GM12864 (cell line): ENCODE results near the gene RNF150.

ENCODE experiments used
- DNase-seq: peaks from one replicate; pipeline ENCODE4 v3.0.0-alpha.2; 2011; ENCODE audit warnings: low read depth
- H3K4me3 ChIP-seq: 2 replicates; pipeline ENCODE4 v1.5.1; 2011; ENCODE audit warnings: mild to moderate bottlenecking, low read depth, low read length, control low read depth
- TF ChIP-seq, protein P1 (sequence below): IDR thresholded peaks from 2 replicates; pipeline ENCODE4 v1.5.1; 2011; ENCODE audit warnings: low read depth, mild to moderate bottlenecking, moderate library complexity, low read length, control low read depth, inconsistent platforms; ENCODE audit errors: missing control alignments

The RNF150 gene

DNA sequence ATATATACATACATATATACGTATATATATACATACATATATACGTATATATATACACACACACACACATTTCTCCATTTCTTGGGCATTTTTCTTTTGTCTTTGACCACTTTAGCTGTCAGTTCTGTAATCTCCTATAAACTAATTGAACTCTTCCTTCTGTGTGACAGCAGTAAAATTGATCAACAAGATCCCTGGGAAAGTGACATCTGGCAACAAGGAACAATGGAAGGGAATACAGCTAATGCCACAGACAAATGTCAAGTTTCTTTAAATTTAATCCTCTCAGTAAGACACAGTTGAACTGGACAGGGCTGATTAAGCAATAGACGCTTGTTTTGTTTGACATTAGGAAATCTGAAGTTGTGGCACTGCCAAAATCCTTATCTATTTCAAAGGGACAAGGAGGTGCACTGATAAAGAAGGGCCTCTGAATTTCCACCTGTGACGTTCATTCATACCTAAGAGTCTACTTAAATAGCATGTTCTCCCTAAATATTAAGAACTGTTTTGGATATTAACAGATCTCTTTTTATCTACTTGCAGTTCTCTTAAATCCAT is 126.9 kb downstream of the RNF150 start:
- DNase-seq: no peak
- H3K4me3 ChIP-seq: no peak overlapping the region
- TF ChIP-seq, protein P1, sequence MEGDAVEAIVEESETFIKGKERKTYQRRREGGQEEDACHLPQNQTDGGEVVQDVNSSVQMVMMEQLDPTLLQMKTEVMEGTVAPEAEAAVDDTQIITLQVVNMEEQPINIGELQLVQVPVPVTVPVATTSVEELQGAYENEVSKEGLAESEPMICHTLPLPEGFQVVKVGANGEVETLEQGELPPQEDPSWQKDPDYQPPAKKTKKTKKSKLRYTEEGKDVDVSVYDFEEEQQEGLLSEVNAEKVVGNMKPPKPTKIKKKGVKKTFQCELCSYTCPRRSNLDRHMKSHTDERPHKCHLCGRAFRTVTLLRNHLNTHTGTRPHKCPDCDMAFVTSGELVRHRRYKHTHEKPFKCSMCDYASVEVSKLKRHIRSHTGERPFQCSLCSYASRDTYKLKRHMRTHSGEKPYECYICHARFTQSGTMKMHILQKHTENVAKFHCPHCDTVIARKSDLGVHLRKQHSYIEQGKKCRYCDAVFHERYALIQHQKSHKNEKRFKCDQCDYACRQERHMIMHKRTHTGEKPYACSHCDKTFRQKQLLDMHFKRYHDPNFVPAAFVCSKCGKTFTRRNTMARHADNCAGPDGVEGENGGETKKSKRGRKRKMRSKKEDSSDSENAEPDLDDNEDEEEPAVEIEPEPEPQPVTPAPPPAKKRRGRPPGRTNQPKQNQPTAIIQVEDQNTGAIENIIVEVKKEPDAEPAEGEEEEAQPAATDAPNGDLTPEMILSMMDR: no peak

DNA sequence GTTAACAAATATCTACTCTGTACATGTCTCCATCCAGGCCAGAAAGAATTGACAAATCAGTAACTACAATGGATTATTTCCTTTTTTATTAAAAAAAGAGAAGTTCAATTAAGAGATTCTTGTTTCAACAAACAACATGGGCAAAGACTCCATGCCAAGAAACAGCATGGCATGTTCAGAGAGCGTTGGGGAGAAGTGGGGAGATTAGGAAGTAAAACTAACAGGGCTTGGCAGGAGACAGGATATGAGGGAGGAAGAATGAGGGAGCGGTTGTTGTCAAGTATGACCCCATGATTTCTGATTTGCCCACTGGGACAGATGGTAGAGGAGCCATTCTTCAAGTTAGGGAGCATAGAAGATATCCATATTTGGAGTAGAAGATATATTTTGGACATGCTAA is 128.4 kb downstream of the RNF150 start:
- TF ChIP-seq, protein P1: no peak
- H3K4me3 ChIP-seq: no peak overlapping the region
- no peak for DNase-seq

DNA sequence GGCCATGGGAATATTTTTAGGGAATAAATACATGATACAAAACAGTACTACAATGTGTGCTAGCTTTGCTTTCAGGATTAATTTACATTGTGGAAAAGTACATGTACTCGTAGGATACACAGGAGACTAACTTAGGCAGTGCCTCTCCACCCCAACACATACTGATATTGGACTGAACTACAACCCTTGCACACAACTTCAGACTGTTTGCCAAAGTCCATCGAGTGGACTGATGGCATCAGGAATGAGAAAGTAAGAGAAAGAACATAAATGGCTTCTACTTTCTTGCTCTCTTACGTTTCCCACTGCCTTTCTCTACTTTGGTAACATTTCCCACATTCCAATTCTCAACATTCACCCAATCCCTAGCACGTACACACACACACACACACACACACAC is 130.1 kb downstream of the RNF150 start:
- DNase-seq: no peak
- TF ChIP-seq, protein P1: no peak
- H3K4me3 ChIP-seq: no peak overlapping the region

DNA sequence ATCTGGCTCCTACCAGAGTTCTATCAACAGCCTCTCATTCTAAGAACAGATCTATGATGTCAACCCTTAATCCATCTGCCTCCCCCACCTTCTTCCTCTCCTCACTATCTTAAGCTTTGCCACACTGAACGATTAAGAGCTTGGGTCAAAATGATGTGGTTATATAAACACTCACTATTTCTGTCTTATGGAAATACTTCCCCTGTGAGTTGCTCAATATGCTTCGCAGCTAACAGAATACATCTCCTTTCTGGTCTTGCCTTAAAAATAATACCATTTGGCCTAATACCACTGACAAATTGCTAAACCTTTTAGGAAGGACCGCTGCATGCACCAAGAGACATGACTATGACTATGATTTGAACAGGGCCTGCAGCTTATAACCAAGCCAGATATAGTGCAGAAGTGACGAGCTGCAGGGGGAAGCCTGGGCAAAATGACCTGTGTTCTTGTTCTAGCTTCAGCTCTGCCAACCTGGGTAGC is 130.9 kb downstream of the RNF150 start:
- no peak for DNase-seq
- TF ChIP-seq, protein P1: no peak
- H3K4me3 ChIP-seq: no peak overlapping the region

GRCh38 chr4:140996766-140997165 is 136.5 kb downstream of the RNF150 start:
- DNase-seq: no peak
- no peak overlapping the region for H3K4me3 ChIP-seq
- TF ChIP-seq, protein P1: no peak

DNA sequence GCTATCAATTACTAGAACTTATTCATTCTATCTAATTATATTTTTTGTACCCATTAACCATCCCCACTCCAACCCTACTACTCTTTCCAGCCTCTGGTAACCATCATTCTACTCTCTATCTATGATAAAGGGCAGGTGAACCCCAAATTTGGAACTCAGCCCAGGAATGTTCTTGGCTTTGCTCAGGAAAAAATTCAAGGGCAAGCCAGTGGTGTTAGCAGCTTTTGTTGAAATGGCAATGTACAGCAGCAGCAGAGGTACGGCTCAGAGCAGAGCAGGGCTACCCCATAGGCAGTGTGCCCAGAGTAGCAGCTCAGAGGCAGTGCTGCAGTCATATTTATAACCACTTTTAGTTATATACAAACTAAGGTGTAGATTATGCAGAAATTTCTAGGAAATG is 138.2 kb downstream of the RNF150 start:
- no peak for DNase-seq
- no peak overlapping the region for H3K4me3 ChIP-seq
- TF ChIP-seq, protein P1: no peak

DNA sequence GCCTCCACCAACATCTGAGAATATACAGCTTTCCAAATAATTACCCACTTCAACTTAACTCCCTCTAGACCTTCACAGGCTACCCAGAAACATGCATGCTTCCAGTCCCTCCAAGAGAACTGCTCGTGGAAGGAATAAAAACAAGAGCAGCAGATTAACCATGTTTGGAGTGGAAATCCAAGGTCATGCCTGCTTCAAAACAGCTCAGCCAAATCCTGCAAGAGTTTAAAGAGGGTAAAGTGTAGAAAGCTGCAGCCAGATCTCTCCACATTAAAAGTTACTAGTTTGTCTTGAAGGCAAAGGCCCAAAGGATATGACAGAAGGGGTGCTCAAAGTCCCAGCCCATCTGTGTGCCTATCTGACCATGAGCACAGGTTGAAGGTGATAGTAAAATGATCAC is 139.3 kb downstream of the RNF150 start:
- no peak for DNase-seq
- TF ChIP-seq, protein P1: no peak
- H3K4me3 ChIP-seq: no peak overlapping the region
